ENCODE data around the gene WBP1L. TPM values are rescaled to one million over a fixed set of nuclear protein-coding genes. Genes with fewer than 3 reads are reported as not detected.

Gene WBP1L
- total and polyA plus RNA-seq, 2 of the 13 experiments (the other 11 are each of a cell fraction or from before 2014, with no cell fraction given): 8.3 to 12.3 TPM

GRCh38 chr10:102769375-102770107 lies 25.8 kb downstream of the WBP1L start (continued):
- no peak for TF ChIP-seq ZNF407 (CRISPR knock-in tag; IDR thresholded peaks at IDR 0.05; ENCODE audit: not compliant biosample characterization)
- TF ChIP-seq TSC22D2 (CRISPR knock-in tag; IDR thresholded peaks at IDR 0.05; ENCODE audit: borderline replicate concordance): no peak
- no peak for TF ChIP-seq ZNF512 (CRISPR knock-in tag; IDR thresholded peaks at IDR 0.05)
- TF ChIP-seq HMG20A (CRISPR knock-in tag; IDR thresholded peaks at IDR 0.05; ENCODE audit: borderline replicate concordance): peak; percentile 27; the same call in 1 of the 2 replicates
- no peak for TF ChIP-seq ZNF672 (CRISPR knock-in tag; IDR thresholded peaks at IDR 0.05)
- no peak for TF ChIP-seq ZMYM2 (CRISPR knock-in tag; IDR thresholded peaks at IDR 0.05)
- no peak for TF ChIP-seq SRSF9 (IDR thresholded peaks at IDR 0.05; ENCODE audit: borderline replicate concordance, insufficient read depth, low read depth, low read length, poor library complexity, severe bottlenecking)
- TF ChIP-seq ZNF607 (CRISPR knock-in tag; IDR thresholded peaks at IDR 0.05; ENCODE audit: borderline replicate concordance): no peak
- peak; percentile 78 for TF ChIP-seq GATAD2A (CRISPR knock-in tag; IDR thresholded peaks at IDR 0.05)
- no peak for TF ChIP-seq ZBTB7B (CRISPR knock-in tag; IDR thresholded peaks at IDR 0.05)
- no peak for TF ChIP-seq MYPOP (CRISPR knock-in tag; IDR thresholded peaks at IDR 0.05)
- peak in 1 of 2 experiments; percentile 12; a peak in 1 of 4 replicates for TF ChIP-seq KLF16 (CRISPR knock-in tag; IDR thresholded peaks at IDR 0.05)
- TF ChIP-seq ZNF550 (CRISPR knock-in tag; IDR thresholded peaks at IDR 0.05; ENCODE audit: borderline replicate concordance): no peak
- no peak for TF ChIP-seq ZNF468 (CRISPR knock-in tag; IDR thresholded peaks at IDR 0.05)
- peak; percentile 20; the same call in 1 of the 2 replicates for TF ChIP-seq SMC3 (IDR thresholded peaks at IDR 0.05; ENCODE audit: low read length)
- TF ChIP-seq ZNF3 (CRISPR knock-in tag; IDR thresholded peaks at IDR 0.05): no peak
- no peak for TF ChIP-seq ZKSCAN1 (IDR thresholded peaks at IDR 0.05; ENCODE audit: low read length)
- no peak for TF ChIP-seq PLSCR1 (CRISPR knock-in tag; IDR thresholded peaks at IDR 0.05; ENCODE audit: borderline replicate concordance)
- TF ChIP-seq KDM1A (CRISPR knock-in tag; IDR thresholded peaks at IDR 0.05): no peak
